ENCODE data around the gene ARHGAP45.

GRCh38 chr19:1122021-1122971 is 55.3 kb downstream of the ARHGAP45 start:
- TF ChIP-seq CTCF (IDR thresholded peaks at IDR 0.05) (no peak), POLR2A (IDR thresholded peaks at IDR 0.05) (no peak), POLR2AphosphoS5 (IDR thresholded peaks at IDR 0.05) (no peak)
